Mesodermal cell (in vitro differentiated cells): ENCODE results near the gene CD47. TPM values are rescaled to one million over a fixed set of nuclear protein-coding genes. Genes with fewer than 3 reads are reported as not detected.

ENCODE experiments used
- H3K27ac ChIP-seq: 2 replicates; pipeline ENCODE4 v1.7.0; 2013; ENCODE audit warnings: mild to moderate bottlenecking, low read depth, low read length, moderate library complexity; ENCODE audit not compliant: severe bottlenecking
- H3K36me3 ChIP-seq: 2 replicates; pipeline ENCODE4 v1.7.1; 2013; ENCODE audit warnings: mild to moderate bottlenecking, low read length, moderate library complexity; ENCODE audit not compliant: control insufficient read depth, insufficient read depth
- H3K4me1 ChIP-seq: one replicate; pipeline ENCODE4 v1.7.1; 2013; ENCODE audit warnings: mild to moderate bottlenecking, low read length; ENCODE audit not compliant: insufficient read depth, control insufficient read depth, poor library complexity, severe bottlenecking
- H3K4me3 ChIP-seq: 2 replicates; pipeline ENCODE4 v1.7.0; 2013; ENCODE audit warnings: low read length, control low read depth, mild to moderate bottlenecking; ENCODE audit not compliant: insufficient read depth, poor library complexity, severe bottlenecking; ENCODE audit errors: extremely low read depth
- H3K9me3 ChIP-seq: 2 replicates; pipeline ENCODE4 v1.7.1; 2013; ENCODE audit warnings: mild to moderate bottlenecking, low read length, moderate library complexity; ENCODE audit not compliant: control insufficient read depth
- WGBS, 2 experiments: methylation state at CpG; one replicate each; pipeline ENCODE4 v1.1.5; 2013; ENCODE audit warnings: missing lambda C conversion rate in 2 of 2; ENCODE audit not compliant: insufficient coverage in 2 of 2; 5-methylcytosine and 5-hydroxymethylcytosine counted together
- polyA plus RNA-seq, 2 experiments: library from polyadenylated mRNA; stranded (reverse); fragments of 50-300 nt; gene quantifications; one replicate each; pipeline ENCODE4 v1.2.3, GENCODE V29; 2013

Gene CD47
- 29.2 TPM for polyA plus RNA-seq (2013, experiment 1 of 2)
- 27.1 TPM for polyA plus RNA-seq (2013, experiment 2 of 2)

GRCh38 chr3:108090701-108091497, at the start of gene CD47:
CD47 (minus strand) TSS chr3:108091031; CDS start chr3:108090908, 123 bp downstream.
- H3K36me3 ChIP-seq: no peaks in the 10 kb centered on the region
- peak within 1 kb of the TSS; percentile 45 for H3K27ac ChIP-seq
- peak within 1 kb of the TSS; percentile 77 for H3K4me3 ChIP-seq
- H3K4me1 ChIP-seq: no peaks in the 10 kb centered on the region
- WGBS, 2 experiments: 1% methylated on average over 64 to 90 of the region's 106 CpGs
- H3K9me3 ChIP-seq: peaks cover 3% of the 10 kb centered on the region

GRCh38 chr3:108137460-108137814, 46.6 kb upstream of the CD47 start:
- 83 to 100% methylated on average over 2 of the region's 5 CpGs for WGBS, 2 experiments
- no peaks in the 10 kb centered on the region for H3K9me3 ChIP-seq
- no peak overlapping the region for H3K4me3 ChIP-seq
- H3K36me3 ChIP-seq: no peaks in the 10 kb centered on the region
- no peak overlapping the region for H3K27ac ChIP-seq
- no peaks in the 10 kb centered on the region for H3K4me1 ChIP-seq

GRCh38 chr3:108136561-108137459, 46.0 kb upstream of the CD47 start:
- no peak overlapping the region for H3K27ac ChIP-seq

GRCh38 chr3:108134555-108134880, 43.7 kb upstream of the CD47 start:
- H3K9me3 ChIP-seq: no peaks in the 10 kb centered on the region
- no peaks in the 10 kb centered on the region for H3K4me1 ChIP-seq
- H3K27ac ChIP-seq: no peak overlapping the region
- H3K36me3 ChIP-seq: no peaks in the 10 kb centered on the region
- no peak overlapping the region for H3K4me3 ChIP-seq
- WGBS, 2 experiments: no CpG with 5 or more reads among the region's 1 CpG

More at GRCh38 chr3:108136561-108137459, 46.0 kb upstream of the CD47 start:
- Histone ChIP-seq H3K36me3 (no peaks in the 10 kb centered on the region), H3K4me3 (no peak overlapping the region), H3K4me1 (no peaks in the 10 kb centered on the region), H3K9me3 (no peaks in the 10 kb centered on the region)
- 93 to 95% methylated on average over 7 to 8 of the region's 13 CpGs for WGBS, 2 experiments

DNA sequence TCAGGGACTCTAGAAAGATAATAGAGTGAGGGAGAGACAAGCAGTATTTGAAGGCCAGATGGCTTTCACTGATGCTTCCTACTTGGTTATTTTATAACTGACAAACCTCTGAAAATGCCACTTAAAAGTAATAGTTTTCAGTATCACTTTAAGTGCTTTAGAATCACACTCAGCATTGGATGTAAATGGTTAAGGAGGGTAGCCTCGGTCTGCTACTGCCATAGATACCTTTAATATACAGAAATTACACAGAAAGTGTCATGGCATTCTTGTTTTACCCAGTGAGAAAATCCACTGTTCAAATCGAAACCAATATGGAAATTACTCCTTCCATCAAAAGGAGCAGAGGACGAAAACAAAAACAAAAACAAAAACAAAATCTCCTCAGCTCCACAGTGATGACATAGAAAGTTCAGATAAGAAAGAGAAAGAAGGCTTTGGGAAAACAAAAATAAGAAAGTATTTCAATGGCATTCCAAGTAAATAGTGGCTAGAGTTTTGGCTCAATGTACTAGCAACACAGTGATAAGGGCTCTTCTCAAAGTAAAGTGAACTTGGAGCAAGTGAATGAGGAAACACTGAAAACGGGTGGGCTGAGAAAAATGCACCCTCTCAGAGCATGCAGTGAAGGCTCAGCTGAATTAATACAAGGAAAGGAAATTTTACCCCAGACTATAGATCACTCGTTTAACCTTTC, 43.2 kb upstream of the CD47 start:
- no peak overlapping the region for H3K4me3 ChIP-seq
- no peaks in the 10 kb centered on the region for H3K4me1 ChIP-seq
- H3K27ac ChIP-seq: no peak overlapping the region
- 74% methylated on average over 2 of the region's 5 CpGs; no CpG with 5 or more reads in 1 of the 2 experiments for WGBS, 2 experiments
- no peaks in the 10 kb centered on the region for H3K9me3 ChIP-seq
- no peaks in the 10 kb centered on the region for H3K36me3 ChIP-seq

DNA sequence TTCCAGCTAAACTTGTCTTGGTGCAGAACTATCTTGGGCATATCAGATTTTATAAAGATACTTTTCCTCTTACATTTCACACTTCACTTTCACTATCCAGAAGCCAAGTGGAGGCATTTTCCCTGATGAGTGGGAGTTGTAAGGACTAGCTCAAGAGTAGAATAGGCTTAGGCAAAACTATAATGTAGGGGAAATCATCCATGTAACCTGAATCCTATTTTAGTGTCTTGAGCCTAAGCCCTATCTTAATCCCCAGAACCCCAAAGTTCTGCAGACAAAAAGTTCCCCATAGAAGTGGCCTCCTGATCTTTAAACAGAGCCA, 42.2 kb upstream of the CD47 start:
- no peak overlapping the region for H3K27ac ChIP-seq
- H3K9me3 ChIP-seq: no peaks in the 10 kb centered on the region
- H3K36me3 ChIP-seq: no peaks in the 10 kb centered on the region
- no peak overlapping the region for H3K4me3 ChIP-seq
- H3K4me1 ChIP-seq: no peaks in the 10 kb centered on the region

DNA sequence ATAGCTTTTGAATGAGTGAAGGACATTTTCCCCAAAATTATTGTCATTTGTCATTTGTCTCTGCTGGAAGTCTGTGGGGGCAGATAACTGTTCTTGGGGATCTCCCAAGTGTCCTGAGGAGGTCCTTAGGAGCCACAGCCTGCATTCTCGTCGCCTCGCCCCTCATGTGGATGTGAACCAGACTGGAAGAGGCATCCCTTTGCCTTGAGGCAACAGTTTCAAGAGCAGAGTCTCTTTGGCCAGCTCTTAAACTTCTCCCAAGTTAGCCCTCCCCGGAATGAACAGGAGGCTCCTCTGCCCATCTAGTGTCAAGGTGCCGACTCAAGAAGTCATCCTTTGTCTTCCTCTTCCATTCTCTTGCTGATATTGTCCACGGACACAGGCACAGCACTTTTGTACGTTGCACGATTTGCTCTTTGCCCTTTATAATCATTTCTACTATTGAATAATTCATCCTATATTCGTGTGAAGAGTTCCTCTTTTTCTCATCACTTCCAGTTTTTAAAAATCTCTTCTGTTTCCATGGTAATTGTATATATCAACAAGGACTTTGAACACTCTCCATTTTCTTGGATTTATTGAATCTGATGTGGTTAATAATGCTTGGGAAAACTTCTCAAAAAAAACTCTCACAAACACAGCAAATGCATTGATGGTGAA, 40.8 kb upstream of the CD47 start:
- Histone ChIP-seq H3K4me1 (no peaks in the 10 kb centered on the region), H3K9me3 (no peaks in the 10 kb centered on the region), H3K36me3 (no peaks in the 10 kb centered on the region), H3K27ac (no peak overlapping the region), H3K4me3 (no peak overlapping the region)
- 95% methylated on average over 8 of the region's 9 CpGs for WGBS, 2 experiments

- no peaks in the 10 kb centered on the region for H3K4me1 ChIP-seq
- H3K9me3 ChIP-seq: no peaks in the 10 kb centered on the region
- H3K27ac ChIP-seq: no peak overlapping the region
- no peak overlapping the region for H3K4me3 ChIP-seq
- no peaks in the 10 kb centered on the region for H3K36me3 ChIP-seq
Observed at GRCh38 chr3:108130701-108131474, 40.1 kb upstream of the CD47 start.

DNA sequence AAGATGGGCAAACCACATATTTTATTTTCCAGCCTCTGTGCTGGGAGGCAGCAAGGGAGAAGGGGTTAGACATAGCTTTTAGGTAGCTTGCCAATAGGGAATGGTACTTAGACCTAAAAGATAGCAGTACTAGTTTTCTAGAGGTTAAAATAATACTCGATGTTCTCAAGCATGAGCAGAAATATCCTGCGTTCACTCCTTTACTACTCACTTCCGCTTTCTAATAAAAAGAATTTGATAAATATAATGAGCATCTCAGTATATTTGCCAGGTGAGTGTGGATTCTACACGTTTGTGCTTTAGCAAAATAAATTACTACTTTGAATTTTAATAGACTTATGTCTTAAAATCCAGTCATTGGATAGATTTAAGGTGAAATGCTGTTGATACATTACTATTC, 39.4 kb upstream of the CD47 start:
- no peak overlapping the region for H3K27ac ChIP-seq
- no peaks in the 10 kb centered on the region for H3K36me3 ChIP-seq
- no CpG with 5 or more reads among the region's 4 CpGs for WGBS, 2 experiments

More for the DNA sequence above, 39.4 kb upstream of the CD47 start:
- Histone ChIP-seq H3K4me1 (no peaks in the 10 kb centered on the region), H3K9me3 (no peaks in the 10 kb centered on the region), H3K4me3 (no peak overlapping the region)
